ENCODE data around the gene P2RY4. TPM values are rescaled to one million over a fixed set of nuclear protein-coding genes. Genes with fewer than 3 reads are reported as not detected.
A peak's percentile ranks its signal among the peaks of the same experiment; 100 is the strongest.

Gene P2RY4
- total and polyA plus RNA-seq, 10 of the 15 experiments (the other 5 are each of a cell fraction or from before 2014, with no cell fraction given), result 0.07 to 0.44 (median 0.13) TPM; not detected in 7

- BruUV-seq (replicated peaks), result TSS peak; percentile 86
- ChIA-PET RAD21 (ENCODE audit: unreplicated experiment) (interaction anchor here (1.4 kb wide), 1 partner anchor 156 kb away, joined by 7 read pairs; the partner anchor contains the start of gene IGBP1), POLR2A (interaction anchor here (1.0 kb wide), 1 partner anchor 156 kb away, joined by 6 read pairs; the partner anchor contains the start of gene IGBP1)
Measured at GRCh38 chrX:70289168-70289792, 29.3 kb upstream of the P2RY4 start.

GRCh38 chrX:70281951-70282350 lies 21.9 kb upstream of the P2RY4 start, which contains the start of gene RAB41:
Gene RAB41 (plus strand): TSS chrX:70282172. CDS start chrX:70282218, 46 bp downstream.
- no peaks in the 10 kb centered on the region for H4K20me1 ChIP-seq (ENCODE audit: control insufficient read depth, insufficient read depth)
- intact Hi-C loops (cut with micrococcal nuclease; ENCODE audit: unreplicated experiment), result no loop called here
- no peak within 1 kb of the TSS for H2AFZ ChIP-seq (ENCODE audit: control insufficient read depth, low read depth, low read length)
- H3K9me3 ChIP-seq (replicated peaks; ENCODE audit: control insufficient read depth, insufficient read depth, low read length), result no peaks in the 10 kb centered on the region
- in situ Hi-C loops (cut with MboI), result no loop called here
- no peak within 1 kb of the TSS for H3K9ac ChIP-seq (ENCODE audit: control insufficient read depth, insufficient read depth, low read length)
- H3K4me3 ChIP-seq, result no peak within 1 kb of the TSS
- H3K79me2 ChIP-seq (ENCODE audit: control insufficient read depth, insufficient read depth, low read length), result no peaks in the 10 kb centered on the region
- ATAC-seq, result no peak
- FAIRE-seq, result no peak
- ChIA-PET CTCF (no interaction called here), RAD21 (ENCODE audit: unreplicated experiment) (no interaction called here), POLR2A (no interaction called here), SMC1A (ENCODE audit: uncharacterized antibody, unreplicated experiment) (no interaction called here)
- no peak for DNase-seq (ENCODE audit: low read depth, low spot score)
- H3K4me2 ChIP-seq (ENCODE audit: control insufficient read depth, insufficient read depth), result no peak within 1 kb of the TSS
- H3K27me3 ChIP-seq (replicated peaks in 1 of 2; ENCODE audit: control insufficient read depth in 2 of 2, insufficient read depth in 2 of 2, low read length in 1 of 2), result no peaks in the 10 kb centered on the region
- H3K4me1 ChIP-seq (ENCODE audit: control insufficient read depth, insufficient read depth, low read length), result no peaks in the 10 kb centered on the region
- H3K27ac ChIP-seq (ENCODE audit: control insufficient read depth, insufficient read depth), result no peak within 1 kb of the TSS
- H3K36me3 ChIP-seq (ENCODE audit: control insufficient read depth in 2 of 2, insufficient read depth in 2 of 2, low read length in 1 of 2), result no peaks in the 10 kb centered on the region
- BruUV-seq (replicated peaks), result no TSS peak
- 79% methylated on average over 18 of the region's 21 CpGs for WGBS (ENCODE audit: insufficient coverage, insufficient replicate concordance, low lambda C conversion rate, missing lambda C conversion rate)
- no peak for TF ChIP-seq CREB1 (IDR thresholded peaks at IDR 0.05; ENCODE audit: low read depth)
- no peak for TF ChIP-seq KAT2A (conservative IDR thresholded peaks at IDR 0.05; ENCODE audit: control insufficient read depth, low read depth, low read length)
- no peak for TF ChIP-seq ZBTB4 (CRISPR knock-in tag; IDR thresholded peaks at IDR 0.05)
- no peak for TF ChIP-seq SMC3 (IDR thresholded peaks at IDR 0.05; ENCODE audit: borderline replicate concordance, low read length)
- TF ChIP-seq PML (IDR thresholded peaks at IDR 0.05; ENCODE audit: low read length), result no peak
- TF ChIP-seq E2F4 (IDR thresholded peaks at IDR 0.05; ENCODE audit: low read depth, low read length), result no peak
- no peak for TF ChIP-seq GATAD2B (conservative IDR thresholded peaks at IDR 0.05; ENCODE audit: low read depth)
- TF ChIP-seq SUPT20H (IDR thresholded peaks at IDR 0.05; ENCODE audit: borderline replicate concordance, control insufficient read depth, low read depth, low read length), result no peak
- TF ChIP-seq HSF1 (IDR thresholded peaks at IDR 0.05; ENCODE audit: low read depth, low read length), result no peak

More at GRCh38 chrX:70289168-70289792, 29.3 kb upstream of the P2RY4 start:
- Histone ChIP-seq H3K27me3 (replicated peaks in 1 of 2; ENCODE audit: control insufficient read depth in 2 of 2, insufficient read depth in 2 of 2, low read length in 1 of 2) (no peaks in the 10 kb centered on the region), H3K4me2 (ENCODE audit: control insufficient read depth, insufficient read depth) (peak overlapping the region; percentile 40), H3K9me3 (replicated peaks; ENCODE audit: control insufficient read depth, insufficient read depth, low read length) (no peaks in the 10 kb centered on the region), H3K9ac (ENCODE audit: control insufficient read depth, insufficient read depth, low read length) (peak overlapping the region; percentile 72), H3K4me1 (ENCODE audit: control insufficient read depth, insufficient read depth, low read length) (no peaks in the 10 kb centered on the region), H3K27ac (ENCODE audit: control insufficient read depth, insufficient read depth) (peak overlapping the region; percentile 64), H3K36me3 (ENCODE audit: control insufficient read depth in 2 of 2, insufficient read depth in 2 of 2, low read length in 1 of 2) (no peaks in the 10 kb centered on the region), H4K20me1 (ENCODE audit: control insufficient read depth, insufficient read depth) (no peaks in the 10 kb centered on the region), H3K79me2 (ENCODE audit: control insufficient read depth, insufficient read depth, low read length) (peaks cover 9% of the 10 kb centered on the region), H2AFZ (ENCODE audit: control insufficient read depth, low read depth, low read length) (peak overlapping the region; percentile 54), H3K4me3 (peak overlapping the region; percentile 69)
- WGBS (ENCODE audit: insufficient coverage, insufficient replicate concordance, low lambda C conversion rate, missing lambda C conversion rate), result 36% methylated on average over 11 of the region's 11 CpGs
- DNase-seq (ENCODE audit: low read depth, low spot score) (no peak), ATAC-seq (no peak), FAIRE-seq (no peak)
- TF ChIP-seq SREBF1 (IDR thresholded peaks at IDR 0.05; ENCODE audit: low read length) (no peak), BACH1 (IDR thresholded peaks at IDR 0.05; ENCODE audit: borderline replicate concordance) (0 out of 2 replicates have a peak, but pooled peaks have one; percentile 14), RCOR1 (conservative IDR thresholded peaks at IDR 0.05; ENCODE audit: low read depth, low read length) (no peak)
- CTCF ChIA-PET, result interaction anchor here (0.5 to 1.1 kb wide), 4 partner anchors 33 to 156 kb away, joined by 3 to 8 read pairs (median 4); partner anchors contain the start of gene IGBP1
- in situ Hi-C loops (cut with MboI) (no loop called here), intact Hi-C loops (cut with micrococcal nuclease; ENCODE audit: unreplicated experiment) (no loop called here)
- SMC1A ChIA-PET (ENCODE audit: uncharacterized antibody, unreplicated experiment), result interaction anchor here (0.9 to 1.4 kb wide), 4 partner anchors 15 to 157 kb away, joined by 3 to 4 read pairs (median 3); partner anchors contain the start of gene IGBP1
